HEK293 (cell line): ENCODE data around the gene CDK2AP2.

Experiments used
- CTCF ChIA-PET: fragments of 350-600 bp; formaldehyde crosslinking; extraction: SDS; loops from one replicate; lab custom pipeline; 2021; ENCODE audit warnings: antibody characterized with exemption; lab: Yijun Ruan, JAX
- POLR2A ChIA-PET: fragments of 300-600 bp; formaldehyde crosslinking; extraction: SDS; loops from one replicate; lab custom pipeline; 2020; ENCODE audit warnings: antibody characterized with exemption, inconsistent platforms; lab: Yijun Ruan, JAX
- H3K27ac ChIP-seq: fragments of 200-500 bp; sonication (Bioruptor generic); 2 replicates; pipeline ENCODE4 v1.5.1; 2014; ENCODE audit warnings: low read depth, low read length, control low read depth, inconsistent platforms; ENCODE audit errors: extremely low read depth
- H3K36me3 ChIP-seq, 2 experiments: fragments of 200-500 bp in 1 of 2; sonication (Bioruptor generic) in 1 of 2; 1 replicate in 1 of 2; 2 replicates in 1 of 2; pipeline ENCODE4 v1.5.1; 2014 to 2017; ENCODE audit warnings: inconsistent platforms in 2 of 2, low read length in 2 of 2; ENCODE audit not compliant: control insufficient read depth in 2 of 2, insufficient read depth in 1 of 2
- H3K4me1 ChIP-seq: fragments of 200-500 bp; sonication (Bioruptor generic); 2 replicates; pipeline ENCODE4 v1.5.1; 2014; ENCODE audit warnings: mild to moderate bottlenecking, low read length, inconsistent platforms; ENCODE audit not compliant: control insufficient read depth, insufficient read depth
- H3K4me3 ChIP-seq: 2 replicates; pipeline ENCODE4 v1.5.1; 2011; ENCODE audit warnings: low read depth, mild to moderate bottlenecking, control low read depth, low read length, moderate library complexity
- H3K9me3 ChIP-seq: fragments of 200-500 bp; sonication (Bioruptor generic); 2 replicates; pipeline ENCODE4 v1.5.1; 2014; ENCODE audit warnings: low read depth, low read length, inconsistent platforms; ENCODE audit not compliant: control insufficient read depth, insufficient read depth
- FEZF1 ChIP-seq: fragments of 450-650 bp; formaldehyde crosslinking; IDR thresholded peaks from 2 replicates; pipeline ENCODE4 v1.5.1; 2016; ENCODE audit warnings: missing biosample characterization, missing genetic modification characterization
- GLI4 ChIP-seq: fragments of 450-650 bp; formaldehyde crosslinking; IDR thresholded peaks from 2 replicates; pipeline ENCODE4 v1.5.1; 2016; ENCODE audit warnings: missing biosample characterization, missing genetic modification characterization
- GLIS1 ChIP-seq: fragments of 450-650 bp; formaldehyde crosslinking; IDR thresholded peaks from 2 replicates; pipeline ENCODE4 v1.5.1; 2016; ENCODE audit warnings: missing biosample characterization, missing genetic modification characterization
- HOXD13 ChIP-seq: sonication (generic); formaldehyde crosslinking; IDR thresholded peaks from 2 replicates; pipeline ENCODE4 v1.8.0; 2022; ENCODE audit warnings: missing genetic modification reagents, borderline replicate concordance
- KLF16 ChIP-seq: fragments of 450-650 bp; formaldehyde crosslinking; IDR thresholded peaks from 2 replicates; pipeline ENCODE4 v1.5.1; 2017; ENCODE audit warnings: missing biosample characterization, missing genetic modification characterization
- KLF9 ChIP-seq: fragments of 450-650 bp; formaldehyde crosslinking; IDR thresholded peaks from 2 replicates; pipeline ENCODE4 v1.5.1; 2016; ENCODE audit warnings: missing biosample characterization, missing genetic modification characterization, low read depth
- OSR2 ChIP-seq: fragments of 450-650 bp; formaldehyde crosslinking; IDR thresholded peaks from 2 replicates; pipeline ENCODE4 v1.5.1; 2016; ENCODE audit warnings: missing biosample characterization, missing genetic modification characterization
- OVOL3 ChIP-seq: fragments of 450-650 bp; formaldehyde crosslinking; IDR thresholded peaks from 2 replicates; pipeline ENCODE4 v1.5.1; 2016; ENCODE audit warnings: missing biosample characterization, missing genetic modification characterization
- PRDM1 ChIP-seq: fragments of 450-650 bp; formaldehyde crosslinking; IDR thresholded peaks from 2 replicates; pipeline ENCODE4; 2016; ENCODE audit warnings: missing biosample characterization, missing genetic modification characterization
- SCRT2 ChIP-seq: fragments of 450-650 bp; formaldehyde crosslinking; IDR thresholded peaks from 2 replicates; pipeline ENCODE4 v1.5.1; 2016; ENCODE audit warnings: missing biosample characterization, missing genetic modification characterization
- WT1 ChIP-seq: fragments of 450-650 bp; formaldehyde crosslinking; IDR thresholded peaks from 2 replicates; pipeline ENCODE4 v1.5.1; 2016; ENCODE audit warnings: missing biosample characterization, missing genetic modification characterization
- YY1 ChIP-seq: fragments of 450-650 bp; formaldehyde crosslinking; IDR thresholded peaks from 2 replicates; pipeline ENCODE4 v1.5.1; 2018; ENCODE audit warnings: missing biosample characterization, missing genetic modification characterization
- ZBTB17 ChIP-seq: fragments of 450-650 bp; formaldehyde crosslinking; IDR thresholded peaks from 2 replicates; pipeline ENCODE4 v1.5.1; 2016; ENCODE audit warnings: missing biosample characterization, missing genetic modification characterization
- ZBTB44 ChIP-seq: fragments of 450-650 bp; IDR thresholded peaks from 2 replicates; pipeline ENCODE4 v1.5.1; 2018; ENCODE audit warnings: missing biosample characterization, mild to moderate bottlenecking, missing genetic modification characterization
- ZBTB49 ChIP-seq: fragments of 450-650 bp; formaldehyde crosslinking; IDR thresholded peaks from 2 replicates; pipeline ENCODE4 v1.5.1; 2016; ENCODE audit warnings: missing biosample characterization, missing genetic modification characterization, low read depth
- ZFP41 ChIP-seq: fragments of 450-650 bp; formaldehyde crosslinking; IDR thresholded peaks from 2 replicates; pipeline ENCODE4 v1.5.1; 2016; ENCODE audit warnings: missing biosample characterization, missing genetic modification characterization, borderline replicate concordance
- ZNF274 ChIP-seq, 2 experiments: fragments of 200-500 bp in 1 of 2; fragments of 450-650 bp in 1 of 2; sonication (Bioruptor generic) in 1 of 2; formaldehyde crosslinking in 1 of 2; IDR thresholded peaks; 2 replicates each; pipeline versions ENCODE4 v1.5.1 to v1.6.1; 2014 to 2016; ENCODE audit warnings: borderline replicate concordance in 1 of 2, inconsistent platforms in 1 of 2, low read length in 1 of 2, missing biosample characterization in 1 of 2, missing genetic modification characterization in 1 of 2
- ZNF350 ChIP-seq: fragments of 450-650 bp; formaldehyde crosslinking; IDR thresholded peaks from 2 replicates; pipeline ENCODE4 v1.5.0; 2017; ENCODE audit warnings: missing biosample characterization, mild to moderate bottlenecking, missing genetic modification characterization
- ZNF426 ChIP-seq: fragments of 450-650 bp; formaldehyde crosslinking; IDR thresholded peaks from 2 replicates; pipeline ENCODE4 v1.5.1; 2017; ENCODE audit warnings: missing biosample characterization, missing genetic modification characterization, mild to moderate bottlenecking, inconsistent platforms, moderate library complexity
- ZNF48 ChIP-seq: fragments of 450-650 bp; formaldehyde crosslinking; IDR thresholded peaks from 2 replicates; pipeline ENCODE4 v1.5.1; 2016; ENCODE audit warnings: missing biosample characterization, missing genetic modification characterization
- ZNF560 ChIP-seq: fragments of 450-650 bp; formaldehyde crosslinking; IDR thresholded peaks from 2 replicates; pipeline ENCODE4 v1.5.1; 2017; ENCODE audit warnings: missing biosample characterization, missing genetic modification characterization, borderline replicate concordance
- ZNF677 ChIP-seq: fragments of 450-650 bp; IDR thresholded peaks from 2 replicates; pipeline ENCODE4 v1.5.0; 2018; ENCODE audit warnings: missing biosample characterization, mild to moderate bottlenecking, missing genetic modification characterization, moderate library complexity
- ZNF707 ChIP-seq: fragments of 450-650 bp; formaldehyde crosslinking; IDR thresholded peaks from 2 replicates; pipeline ENCODE4 v1.5.1; 2016; ENCODE audit warnings: missing biosample characterization, missing genetic modification characterization
- TF ChIP-seq, protein P1 (sequence below): fragments of 450-650 bp; formaldehyde crosslinking; IDR thresholded peaks from 2 replicates; pipeline ENCODE4 v1.5.1; 2017; ENCODE audit warnings: missing biosample characterization, missing genetic modification characterization
- TF ChIP-seq, protein P2 (sequence below): fragments of 450-650 bp; formaldehyde crosslinking; IDR thresholded peaks from 2 replicates; pipeline ENCODE4 v1.5.1; 2016; ENCODE audit warnings: missing biosample characterization, missing genetic modification characterization, borderline replicate concordance

CDK2AP2 gene

GRCh38 chr11:67466962-67467771 is 40.8 kb downstream of the CDK2AP2 start:
- H3K36me3 ChIP-seq = no peaks in the 10 kb centered on the region
- H3K4me1 ChIP-seq = no peaks in the 10 kb centered on the region; the same call in 1 of the 2 replicates
- CTCF ChIA-PET = interaction anchor here (0.6 to 1.6 kb wide), 3 partner anchors 18 to 125 kb away, joined by 4 to 10 read pairs (median 6); partner anchors contain the start of gene PPP1CA
- no peak overlapping the region for H3K4me3 ChIP-seq
- POLR2A ChIA-PET = interaction anchor here (0.5 to 2.8 kb wide), 4 partner anchors 16 to 480 kb away, joined by 3 to 23 read pairs (median 11); partner anchors contain the start of genes AIP, PPP1CA and PTPRCAP
- TF ChIP-seq ZNF707 (no peak), OSR2 (no peak), SCRT2 (tag by site-specific recombination) (no peak), ZBTB49 (tag by site-specific recombination) (no peak), OVOL3 (tag by site-specific recombination) (no peak), ZNF426 (no peak), ZBTB17 (tag by site-specific recombination) (no peak), KLF16 (tag by site-specific recombination) (no peak), ZFP41 (tag by site-specific recombination) (no peak), ZNF560 (tag by site-specific recombination) (no peak), FEZF1 (tag by site-specific recombination) (no peak), PRDM1 (tag by site-specific recombination) (no peak)
- TF ChIP-seq, protein P1, sequence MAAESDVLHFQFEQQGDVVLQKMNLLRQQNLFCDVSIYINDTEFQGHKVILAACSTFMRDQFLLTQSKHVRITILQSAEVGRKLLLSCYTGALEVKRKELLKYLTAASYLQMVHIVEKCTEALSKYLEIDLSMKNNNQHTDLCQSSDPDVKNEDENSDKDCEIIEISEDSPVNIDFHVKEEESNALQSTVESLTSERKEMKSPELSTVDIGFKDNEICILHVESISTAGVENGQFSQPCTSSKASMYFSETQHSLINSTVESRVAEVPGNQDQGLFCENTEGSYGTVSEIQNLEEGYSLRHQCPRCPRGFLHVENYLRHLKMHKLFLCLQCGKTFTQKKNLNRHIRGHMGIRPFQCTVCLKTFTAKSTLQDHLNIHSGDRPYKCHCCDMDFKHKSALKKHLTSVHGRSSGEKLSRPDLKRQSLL (tag by site-specific recombination) = no peak
- H3K9me3 ChIP-seq = no peaks in the 10 kb centered on the region
- H3K27ac ChIP-seq = no peak overlapping the region

- no peak overlapping the region for H3K4me3 ChIP-seq
- no peak overlapping the region for H3K27ac ChIP-seq
- H3K36me3 ChIP-seq = no peaks in the 10 kb centered on the region
- H3K9me3 ChIP-seq = no peaks in the 10 kb centered on the region
- ChIA-PET CTCF (interaction anchor here (1.2 to 1.7 kb wide), 2 partner anchors 40 to 65 kb away, joined by 6 to 7 read pairs; partner anchors contain the start of gene PPP1CA), POLR2A (interaction anchor here (1.4 kb wide), 1 partner anchor 65 kb away, joined by 9 read pairs; the partner anchor contains the start of gene PPP1CA)
- TF ChIP-seq ZNF350 (tag by site-specific recombination) (no peak), YY1 (tag by site-specific recombination) (no peak), ZNF677 (tag by site-specific recombination) (no peak), KLF9 (tag by site-specific recombination) (no peak), GLIS1 (tag by site-specific recombination) (no peak), ZNF274 (IDR thresholded peaks at IDR 0.05; ENCODE audit: low read length) (no peak), ZNF274 (tag by site-specific recombination; IDR thresholded peaks at IDR 0.05; ENCODE audit: borderline replicate concordance) (no peak), HOXD13 (CRISPR knock-in tag) (no peak), GLI4 (tag by site-specific recombination) (no peak), WT1 (tag by site-specific recombination) (no peak), ZNF48 (tag by site-specific recombination) (no peak), ZBTB44 (tag by site-specific recombination) (no peak)
- TF ChIP-seq, protein P2, sequence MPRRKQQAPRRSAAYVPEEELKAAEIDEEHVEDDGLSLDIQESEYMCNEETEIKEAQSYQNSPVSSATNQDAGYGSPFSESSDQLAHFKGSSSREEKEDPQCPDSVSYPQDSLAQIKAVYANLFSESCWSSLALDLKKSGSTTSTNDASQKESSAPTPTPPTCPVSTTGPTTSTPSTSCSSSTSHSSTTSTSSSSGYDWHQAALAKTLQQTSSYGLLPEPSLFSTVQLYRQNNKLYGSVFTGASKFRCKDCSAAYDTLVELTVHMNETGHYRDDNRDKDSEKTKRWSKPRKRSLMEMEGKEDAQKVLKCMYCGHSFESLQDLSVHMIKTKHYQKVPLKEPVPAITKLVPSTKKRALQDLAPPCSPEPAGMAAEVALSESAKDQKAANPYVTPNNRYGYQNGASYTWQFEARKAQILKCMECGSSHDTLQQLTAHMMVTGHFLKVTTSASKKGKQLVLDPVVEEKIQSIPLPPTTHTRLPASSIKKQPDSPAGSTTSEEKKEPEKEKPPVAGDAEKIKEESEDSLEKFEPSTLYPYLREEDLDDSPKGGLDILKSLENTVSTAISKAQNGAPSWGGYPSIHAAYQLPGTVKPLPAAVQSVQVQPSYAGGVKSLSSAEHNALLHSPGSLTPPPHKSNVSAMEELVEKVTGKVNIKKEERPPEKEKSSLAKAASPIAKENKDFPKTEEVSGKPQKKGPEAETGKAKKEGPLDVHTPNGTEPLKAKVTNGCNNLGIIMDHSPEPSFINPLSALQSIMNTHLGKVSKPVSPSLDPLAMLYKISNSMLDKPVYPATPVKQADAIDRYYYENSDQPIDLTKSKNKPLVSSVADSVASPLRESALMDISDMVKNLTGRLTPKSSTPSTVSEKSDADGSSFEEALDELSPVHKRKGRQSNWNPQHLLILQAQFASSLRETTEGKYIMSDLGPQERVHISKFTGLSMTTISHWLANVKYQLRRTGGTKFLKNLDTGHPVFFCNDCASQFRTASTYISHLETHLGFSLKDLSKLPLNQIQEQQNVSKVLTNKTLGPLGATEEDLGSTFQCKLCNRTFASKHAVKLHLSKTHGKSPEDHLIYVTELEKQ (tag by site-specific recombination) = no peak
- no peaks in the 10 kb centered on the region; the same call in 1 of the 2 replicates for H3K4me1 ChIP-seq
These were observed 41.6 kb downstream of the CDK2AP2 start for GRCh38 chr11:67466367-67466766.
